Sigmoid colon (tissue), 7 donors: ENCODE data around the gene SERPINE1. TPM values are rescaled to one million over a fixed set of nuclear protein-coding genes. Genes with fewer than 3 reads are reported as not detected.

Source experiments
- DNase-seq: peaks from one replicate; pipeline ENCODE4 v3.0.0-alpha.2; 2019
- H3K27ac ChIP-seq, 4 donors: fragments of 200-600 bp; sonication (generic); one replicate each; pipeline ENCODE4 v1.5.1; 2016 to 2019; ENCODE audit warnings: mild to moderate bottlenecking in 1 of 4
- H3K27me3 ChIP-seq, 3 donors: fragments of 200-600 bp; sonication (generic); one replicate each; pipeline ENCODE4 v1.5.1; 2019; ENCODE audit warnings: mild to moderate bottlenecking in 1 of 3
- H3K36me3 ChIP-seq, 4 donors: fragments of 200-600 bp; sonication (generic); one replicate each; pipeline ENCODE4 v1.5.1; 2016 to 2019
- H3K4me1 ChIP-seq, 4 donors: fragments of 200-600 bp; sonication (generic); one replicate each; pipeline ENCODE4 v1.5.1; 2017 to 2019
- H3K4me3 ChIP-seq, 4 donors: fragments of 200-600 bp; sonication (generic); one replicate each; pipeline ENCODE4 v1.5.1; 2017 to 2019; ENCODE audit warnings: mild to moderate bottlenecking in 2 of 4, moderate library complexity in 1 of 4
- H3K9me3 ChIP-seq, 4 donors: fragments of 200-600 bp in 3 of 4; sonication (generic) in 3 of 4; one replicate each; pipeline versions ENCODE4 v1.5.1 to v1.6.1; 2013 to 2019
- EP300 ChIP-seq, 4 donors: sonication (generic); formaldehyde crosslinking; IDR thresholded peaks; one replicate each; pipeline ENCODE4 v1.6.1; 2017; ENCODE audit warnings: antibody characterized with exemption in 4 of 4
- POLR2A ChIP-seq, 2 donors: fragments of 450-650 bp; IDR thresholded peaks; one replicate each; pipeline ENCODE4 v1.6.1; 2016; ENCODE audit warnings: antibody characterized with exemption in 2 of 2, mild to moderate bottlenecking in 2 of 2, moderate library complexity in 2 of 2
- POLR2AphosphoS5 ChIP-seq, 4 donors: sonication (generic); formaldehyde crosslinking; IDR thresholded peaks; one replicate each; pipeline ENCODE4 v1.6.1; 2017; ENCODE audit warnings: antibody characterized with exemption in 4 of 4
- WGBS, 2 donors: extraction: QIAGEN DNeasy Blood & Tissue Kit; methylation state at CpG; one replicate each; pipeline ENCODE4 v1.1.7; 2013; 5-methylcytosine and 5-hydroxymethylcytosine counted together
- intact Hi-C: fragments of 100-400 bp; cut with DNase I; formaldehyde crosslinking; loops from one replicate; pipeline ENCODE4 v1.15.1; 2023
- polyA plus RNA-seq, 3 donors: library from polyadenylated mRNA; stranded (reverse); fragments of 200-250 nt; gene quantifications; one replicate each; pipeline ENCODE4 v1.2.3, GENCODE V29; 2013
- total RNA-seq, 4 donors: library from RNA; depleted of rRNA; stranded (reverse); fragments of >200 nt; gene quantifications; one replicate each; pipeline ENCODE4 v1.1.0, GENCODE V29; 2016
- TF ChIP-seq, protein P1 (sequence below), 4 experiments: fragments of 450-650 bp in 3 of 4; fragments of 200-600 bp in 1 of 4; IDR thresholded peaks; one replicate each; pipeline ENCODE4 v1.5.1; 2016 to 2019; ENCODE audit warnings: antibody characterized with exemption in 4 of 4, mild to moderate bottlenecking in 3 of 4, moderate library complexity in 2 of 4
- donor health status: healthy with polysubstance abuse.
- donor health status: Bipolar disorder and iron deficiency.
- donor health status: healthy.

SERPINE1 gene
- total and polyA plus RNA-seq, 7 donors: 0.46 to 21.3 (median 9.3) TPM

GRCh38 chr7:101096331-101096956, 30.5 kb upstream of the SERPINE1 start:
- peaks cover 0 to under 1% (median 0%) of the 10 kb centered on the region in 4 donors for H3K36me3 ChIP-seq
- DNase-seq: no peak
- peaks cover 0 to 39% (median 23%) of the 10 kb centered on the region in 4 donors for H3K4me1 ChIP-seq
- H3K9me3 ChIP-seq: no peaks in the 10 kb centered on the region
- H3K4me3 ChIP-seq: no peak overlapping the region
- intact Hi-C loops: loop anchor here (5.0 kb wide), 1 partner anchor 41 kb away; no protein-coding TSS in a partner anchor
- 59 to 77% methylated on average over 6 of the region's 6 CpGs for WGBS, 2 donors
- no peaks in the 10 kb centered on the region for H3K27me3 ChIP-seq
- H3K27ac ChIP-seq: no peak overlapping the region
- TF ChIP-seq POLR2AphosphoS5 (IDR thresholded peaks at IDR 0.05): no peak
- TF ChIP-seq, protein P1, sequence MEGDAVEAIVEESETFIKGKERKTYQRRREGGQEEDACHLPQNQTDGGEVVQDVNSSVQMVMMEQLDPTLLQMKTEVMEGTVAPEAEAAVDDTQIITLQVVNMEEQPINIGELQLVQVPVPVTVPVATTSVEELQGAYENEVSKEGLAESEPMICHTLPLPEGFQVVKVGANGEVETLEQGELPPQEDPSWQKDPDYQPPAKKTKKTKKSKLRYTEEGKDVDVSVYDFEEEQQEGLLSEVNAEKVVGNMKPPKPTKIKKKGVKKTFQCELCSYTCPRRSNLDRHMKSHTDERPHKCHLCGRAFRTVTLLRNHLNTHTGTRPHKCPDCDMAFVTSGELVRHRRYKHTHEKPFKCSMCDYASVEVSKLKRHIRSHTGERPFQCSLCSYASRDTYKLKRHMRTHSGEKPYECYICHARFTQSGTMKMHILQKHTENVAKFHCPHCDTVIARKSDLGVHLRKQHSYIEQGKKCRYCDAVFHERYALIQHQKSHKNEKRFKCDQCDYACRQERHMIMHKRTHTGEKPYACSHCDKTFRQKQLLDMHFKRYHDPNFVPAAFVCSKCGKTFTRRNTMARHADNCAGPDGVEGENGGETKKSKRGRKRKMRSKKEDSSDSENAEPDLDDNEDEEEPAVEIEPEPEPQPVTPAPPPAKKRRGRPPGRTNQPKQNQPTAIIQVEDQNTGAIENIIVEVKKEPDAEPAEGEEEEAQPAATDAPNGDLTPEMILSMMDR (IDR thresholded peaks at IDR 0.05): no peak
- no peak for TF ChIP-seq POLR2A (IDR thresholded peaks at IDR 0.05)
- TF ChIP-seq EP300 (IDR thresholded peaks at IDR 0.05): no peak

DNA sequence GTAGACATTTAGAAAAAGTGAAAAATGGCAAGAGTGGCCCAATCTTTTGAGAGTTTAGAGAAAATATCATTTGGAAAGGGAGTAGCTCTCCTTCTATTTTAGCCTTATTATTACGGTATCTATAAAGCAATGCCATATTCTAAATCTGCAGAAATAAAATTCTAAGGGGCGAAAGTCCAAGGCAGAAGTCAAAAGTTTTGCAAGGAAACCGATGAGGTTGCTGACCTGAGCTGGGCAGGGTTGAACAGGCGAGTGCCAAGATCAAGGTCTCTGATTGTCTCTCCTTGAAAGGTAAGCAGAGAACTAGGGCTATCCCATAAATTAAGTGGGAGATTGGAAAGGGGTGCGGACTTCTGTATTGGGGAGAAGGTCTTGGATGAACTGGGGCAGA, 30.0 kb upstream of the SERPINE1 start:
- H3K9me3 ChIP-seq: no peaks in the 10 kb centered on the region
- no peaks in the 10 kb centered on the region for H3K27me3 ChIP-seq
- H3K4me1 ChIP-seq: peaks cover 0 to 41% (median 23%) of the 10 kb centered on the region in 4 donors
- no peaks in the 10 kb centered on the region for H3K36me3 ChIP-seq
- 54 to 89% methylated on average over 5 of the region's 5 CpGs for whole genome bisulfite sequencing, 2 donors
- no peak for DNase-seq
- TF ChIP-seq, protein P1 (IDR thresholded peaks at IDR 0.05): no peak
- no peak for TF ChIP-seq EP300 (IDR thresholded peaks at IDR 0.05)
- no peak for TF ChIP-seq POLR2A (IDR thresholded peaks at IDR 0.05)
- TF ChIP-seq POLR2AphosphoS5 (IDR thresholded peaks at IDR 0.05): no peak
- intact Hi-C loops: loop anchor here (5.0 kb wide), 1 partner anchor 40 kb away; no protein-coding TSS in a partner anchor
- H3K27ac ChIP-seq: no peak overlapping the region
- H3K4me3 ChIP-seq: no peak overlapping the region

DNA sequence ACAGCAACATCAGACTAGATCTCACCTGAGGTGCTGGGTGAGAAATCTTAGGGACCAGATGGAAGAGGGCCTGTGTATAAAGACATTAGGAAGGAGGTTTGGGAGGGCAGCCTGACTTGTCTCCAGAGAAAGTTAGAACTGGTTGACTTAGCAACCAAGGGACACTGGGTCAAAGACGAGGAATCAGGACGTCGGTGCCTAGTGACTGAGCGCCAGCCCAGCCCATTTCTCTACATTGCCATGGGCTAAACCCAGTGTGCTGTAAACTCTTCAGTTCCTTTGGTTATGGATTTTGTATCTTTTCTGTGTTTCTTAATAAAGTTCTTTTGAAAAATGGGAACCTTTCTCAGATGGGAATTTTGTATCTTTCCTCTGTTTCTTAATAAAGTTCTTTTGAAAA, 29.3 kb upstream of the SERPINE1 start:
- intact Hi-C loops: loop anchor here (5.0 kb wide), 1 partner anchor 40 kb away; no protein-coding TSS in a partner anchor
- 51 to 66% methylated on average over 4 of the region's 4 CpGs for WGBS, 2 donors

DNA sequence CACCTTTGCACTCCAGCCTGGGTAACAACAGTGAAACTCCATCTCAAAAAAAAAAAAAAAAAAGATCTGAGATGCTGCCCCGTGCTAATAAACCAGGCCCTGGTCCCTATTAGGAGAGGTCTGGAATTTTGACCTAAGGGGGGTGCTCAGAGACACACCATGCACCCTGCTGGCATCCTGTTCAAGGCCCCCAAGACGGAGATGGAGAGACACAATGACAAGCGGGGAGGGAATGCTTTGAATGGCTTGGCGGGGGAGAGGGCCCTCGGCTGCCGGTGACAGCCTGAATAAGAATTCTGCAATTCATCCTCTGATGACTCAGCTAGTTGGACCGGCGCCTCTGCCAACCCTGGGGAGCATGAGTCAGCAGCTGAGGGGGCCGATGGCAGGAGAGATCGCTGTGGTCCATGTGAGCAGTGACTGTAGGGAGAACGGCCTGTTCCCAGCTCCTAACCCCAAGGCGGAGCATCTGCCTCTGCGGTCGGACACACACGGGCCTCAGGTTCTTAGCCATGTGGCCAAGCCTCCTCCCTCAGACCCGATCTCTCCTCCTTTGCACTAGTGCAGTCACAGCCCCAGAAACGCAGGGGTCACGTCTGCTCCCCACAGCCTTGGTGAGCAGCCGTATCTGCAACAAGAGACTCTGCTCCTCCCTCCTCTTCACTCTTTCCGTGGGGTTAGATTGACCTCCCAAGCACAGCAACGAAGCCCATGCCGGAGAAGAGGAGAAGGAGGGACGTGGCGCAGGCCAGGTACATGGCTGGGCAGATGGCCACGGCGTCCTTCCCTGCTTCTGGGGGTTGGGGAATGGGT, 26.7 kb upstream of the SERPINE1 start:
- peak; percentile 98 for DNase-seq
- WGBS, 2 donors: 29 to 46% methylated on average over 26 of the region's 26 CpGs
- H3K4me3 ChIP-seq: no peak overlapping the region
- H3K27ac ChIP-seq: peak overlapping the region; percentile 77 to 85 (median 82)
- H3K4me1 ChIP-seq: peaks cover 0 to 26% (median 18%) of the 10 kb centered on the region in 4 donors
- no peaks in the 10 kb centered on the region for H3K27me3 ChIP-seq
- intact Hi-C loops: loop anchor here (2.0 to 5.0 kb wide), 2 partner anchors 15 to 37 kb away; partner anchors contain the start of gene TRIM56
- TF ChIP-seq EP300 (IDR thresholded peaks at IDR 0.05): peak in 2 of 4 donors; percentile 77 to 84
- TF ChIP-seq POLR2A (IDR thresholded peaks at IDR 0.05): no peak
- TF ChIP-seq POLR2AphosphoS5 (IDR thresholded peaks at IDR 0.05): peak; percentile 61 to 93 (median 77)
- TF ChIP-seq, protein P1 (IDR thresholded peaks at IDR 0.05): no peak
- H3K36me3 ChIP-seq: no peaks in the 10 kb centered on the region
- H3K9me3 ChIP-seq: no peaks in the 10 kb centered on the region

More for the DNA sequence above, 29.3 kb upstream of the SERPINE1 start:
- Histone ChIP-seq H3K4me3 (no peak overlapping the region), H3K27ac (no peak overlapping the region), H3K27me3 (no peaks in the 10 kb centered on the region), H3K9me3 (no peaks in the 10 kb centered on the region), H3K4me1 (peaks cover 0 to 41% (median 23%) of the 10 kb centered on the region in 4 donors), H3K36me3 (no peaks in the 10 kb centered on the region)
- TF ChIP-seq EP300 (IDR thresholded peaks at IDR 0.05) (no peak), POLR2A (IDR thresholded peaks at IDR 0.05) (no peak), POLR2AphosphoS5 (IDR thresholded peaks at IDR 0.05) (no peak)
- TF ChIP-seq, protein P1 (IDR thresholded peaks at IDR 0.05): no peak
- DNase-seq: no peak
